Measurements from ENCODE around the gene CPHXL2.
A peak's percentile ranks its signal among the peaks of the same experiment; 100 is the strongest.

Gene CPHXL2

DNA sequence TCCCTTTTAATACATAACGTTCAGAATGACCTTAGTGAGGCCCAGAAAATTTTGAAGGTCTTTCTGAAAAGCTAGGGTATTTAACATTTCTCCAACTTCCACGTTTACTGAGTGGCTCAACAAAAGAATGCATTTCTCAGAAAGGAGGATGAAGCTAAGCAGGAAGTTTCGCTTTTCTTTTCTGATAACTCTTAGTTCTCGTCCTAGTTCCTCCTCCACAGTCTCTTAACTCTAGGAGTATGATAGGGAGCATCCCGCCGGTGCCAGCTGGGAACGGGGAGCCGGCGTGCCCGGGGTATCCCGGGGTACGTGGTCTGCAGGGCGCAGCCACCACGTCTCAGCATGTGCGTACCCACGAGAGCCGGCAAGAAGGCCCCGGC lies 29.7 kb downstream of the CPHXL2 start:
- H3K9me3 ChIP-seq (ENCODE audit: control insufficient read depth, low read length): no peaks in the 10 kb centered on the region
- H2BK15ac ChIP-seq (ENCODE audit: low read depth, poor library complexity, severe bottlenecking): no peak overlapping the region
- H3K4me2 ChIP-seq (ENCODE audit: low read length, poor library complexity, severe bottlenecking): peak overlapping the region; percentile 82
- H3K4ac ChIP-seq (ENCODE audit: low read depth in 1 of 2, low read length in 2 of 2): peak overlapping the region; percentile 19 to 68
- no peak overlapping the region for H2BK120ac ChIP-seq (ENCODE audit: low read depth, low read length)
- H4K91ac ChIP-seq (ENCODE audit: low read length): peak overlapping the region; percentile 90
- DNase-seq: no peak
- H4K8ac ChIP-seq (ENCODE audit: low read length): peak overlapping the region; percentile 98
- no peaks in the 10 kb centered on the region for H3K27me3 ChIP-seq (ENCODE audit: control insufficient read depth in 1 of 2, insufficient read depth in 1 of 2, low read length in 2 of 2)
- H3K36me3 ChIP-seq (ENCODE audit: control insufficient read depth in 1 of 2, insufficient read depth in 2 of 2, low read depth in 1 of 2, low read length in 2 of 2): peaks cover 12 to 30% of the 10 kb centered on the region in 2 experiments
- peaks cover 17% of the 10 kb centered on the region for H3K4me1 ChIP-seq (ENCODE audit: control insufficient read depth, insufficient read depth, low read depth, low read length)
- H2BK12ac ChIP-seq (ENCODE audit: low read length in 2 of 2): no peak overlapping the region
- peak overlapping the region; percentile 100 for H3K9ac ChIP-seq (ENCODE audit: low read length)
- H3K14ac ChIP-seq (ENCODE audit: low read length in 2 of 2): peak overlapping the region in 1 of 2 experiments; percentile 3
- no peak overlapping the region for H3K23ac ChIP-seq (ENCODE audit: low read length in 2 of 2)
- no peak overlapping the region for H2AFZ ChIP-seq (ENCODE audit: low read depth, low read length)
- no peak overlapping the region for H2AK5ac ChIP-seq (ENCODE audit: low read length, severe bottlenecking)
- peaks cover 4% of the 10 kb centered on the region for H3K79me1 ChIP-seq (replicated peaks; ENCODE audit: low read length, poor library complexity, severe bottlenecking)
- WGBS: 0% methylated on average over 17 of the region's 18 CpGs
- H3K27ac ChIP-seq (ENCODE audit: low read length, poor library complexity, severe bottlenecking): peak overlapping the region; percentile 80
- H2BK5ac ChIP-seq (ENCODE audit: low read depth, low read length, poor library complexity, severe bottlenecking): peak overlapping the region; percentile 69
- H3K4me3 ChIP-seq (ENCODE audit: insufficient read depth in 1 of 2, low read depth in 1 of 2, low read length in 2 of 2): peak overlapping the region; percentile 87 to 99
- peak overlapping the region; percentile 73 to 96 for H3K18ac ChIP-seq (ENCODE audit: low read depth in 1 of 2, low read length in 2 of 2)

DNA sequence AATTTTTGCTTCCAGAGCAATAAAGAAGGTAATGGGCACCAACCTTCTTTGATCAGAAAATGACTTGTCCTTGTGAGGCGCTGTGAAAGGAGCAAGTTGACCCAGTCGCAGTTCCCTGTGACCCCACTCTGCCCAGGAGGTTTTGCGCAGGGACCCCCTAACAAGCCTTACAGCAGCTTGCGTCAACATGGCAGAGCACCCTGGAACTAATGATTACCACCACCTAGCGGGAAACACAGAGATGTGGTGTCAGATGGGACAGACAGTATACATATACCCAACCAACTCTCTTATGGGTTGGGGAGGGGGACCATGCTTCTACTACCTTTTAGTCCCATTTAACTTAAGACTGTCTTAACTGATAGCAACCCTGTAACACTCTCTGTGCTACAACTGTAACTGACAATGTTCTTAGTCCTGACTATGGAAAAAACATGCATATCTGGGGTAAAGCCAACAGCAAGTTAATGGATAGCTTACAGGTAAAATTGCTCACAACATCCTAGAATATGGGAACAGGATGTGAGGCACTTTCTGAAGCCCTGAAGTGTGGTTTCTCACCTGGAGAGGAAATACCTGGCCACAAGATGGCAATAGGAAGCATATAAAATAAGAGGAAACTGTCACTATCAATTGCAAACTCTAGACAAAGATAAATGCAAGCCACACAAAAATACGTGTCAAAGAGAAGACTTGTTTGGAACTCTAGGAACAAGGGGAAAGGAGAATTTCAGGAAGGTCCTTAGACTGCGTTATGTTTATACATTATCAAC lies 32.4 kb downstream of the CPHXL2 start:
- Histone ChIP-seq H2BK5ac (ENCODE audit: low read depth, low read length, poor library complexity, severe bottlenecking) (no peak overlapping the region), H3K4me1 (ENCODE audit: control insufficient read depth, insufficient read depth, low read depth, low read length) (peaks cover 11% of the 10 kb centered on the region), H3K79me1 (replicated peaks; ENCODE audit: low read length, poor library complexity, severe bottlenecking) (peaks cover 24% of the 10 kb centered on the region), H3K14ac (ENCODE audit: low read length in 2 of 2) (no peak overlapping the region), H2BK12ac (ENCODE audit: low read length in 2 of 2) (no peak overlapping the region), H3K4me2 (ENCODE audit: low read length, poor library complexity, severe bottlenecking) (no peak overlapping the region), H3K18ac (ENCODE audit: low read depth in 1 of 2, low read length in 2 of 2) (no peak overlapping the region), H3K9me3 (ENCODE audit: control insufficient read depth, low read length) (no peaks in the 10 kb centered on the region), H4K91ac (ENCODE audit: low read length) (no peak overlapping the region), H3K36me3 (ENCODE audit: control insufficient read depth in 1 of 2, insufficient read depth in 2 of 2, low read depth in 1 of 2, low read length in 2 of 2) (peaks cover 30 to 55% of the 10 kb centered on the region in 2 experiments), H4K8ac (ENCODE audit: low read length) (no peak overlapping the region), H3K9ac (ENCODE audit: low read length) (peak overlapping the region; percentile 40), H2BK15ac (ENCODE audit: low read depth, poor library complexity, severe bottlenecking) (no peak overlapping the region), H2AK5ac (ENCODE audit: low read length, severe bottlenecking) (no peak overlapping the region), H3K23ac (ENCODE audit: low read length in 2 of 2) (no peak overlapping the region), H2AFZ (ENCODE audit: low read depth, low read length) (no peak overlapping the region), H3K27ac (ENCODE audit: low read length, poor library complexity, severe bottlenecking) (no peak overlapping the region), H2BK120ac (ENCODE audit: low read depth, low read length) (no peak overlapping the region), H3K4me3 (ENCODE audit: insufficient read depth in 1 of 2, low read depth in 1 of 2, low read length in 2 of 2) (no peak overlapping the region), H3K4ac (ENCODE audit: low read depth in 1 of 2, low read length in 2 of 2) (no peak overlapping the region), H3K27me3 (ENCODE audit: control insufficient read depth in 1 of 2, insufficient read depth in 1 of 2, low read length in 2 of 2) (no peaks in the 10 kb centered on the region)
- 96% methylated on average over 5 of the region's 7 CpGs for WGBS
- no peak for DNase-seq

DNA sequence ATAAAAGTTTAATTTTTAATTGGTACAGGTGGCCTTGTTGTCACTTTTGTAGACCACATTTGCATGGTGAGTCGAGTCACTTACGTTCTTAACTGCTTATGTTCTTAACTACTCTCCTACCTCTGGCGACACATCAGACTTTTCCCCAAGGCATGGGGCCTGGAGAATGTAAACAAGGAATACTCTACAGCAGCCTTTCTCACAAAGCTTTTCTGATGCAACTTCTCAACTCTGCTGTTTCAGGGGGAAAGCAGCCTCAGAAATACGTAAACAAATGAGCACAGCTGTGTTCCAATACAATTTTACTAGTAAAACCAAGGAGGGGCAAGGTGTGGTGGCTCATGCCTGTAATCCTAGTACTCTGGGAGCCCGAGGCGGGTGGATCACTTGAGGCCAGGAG lies 36.2 kb downstream of the CPHXL2 start:
- Histone ChIP-seq H3K27me3 (ENCODE audit: control insufficient read depth in 1 of 2, insufficient read depth in 1 of 2, low read length in 2 of 2) (no peaks in the 10 kb centered on the region), H2AK5ac (ENCODE audit: low read length, severe bottlenecking) (no peak overlapping the region), H2BK5ac (ENCODE audit: low read depth, low read length, poor library complexity, severe bottlenecking) (no peak overlapping the region), H3K4me2 (ENCODE audit: low read length, poor library complexity, severe bottlenecking) (no peak overlapping the region), H3K36me3 (ENCODE audit: control insufficient read depth in 1 of 2, insufficient read depth in 2 of 2, low read depth in 1 of 2, low read length in 2 of 2) (peaks cover 31 to 85% of the 10 kb centered on the region in 2 experiments), H3K4me1 (ENCODE audit: control insufficient read depth, insufficient read depth, low read depth, low read length) (peaks cover 4% of the 10 kb centered on the region), H3K27ac (ENCODE audit: low read length, poor library complexity, severe bottlenecking) (no peak overlapping the region), H2BK120ac (ENCODE audit: low read depth, low read length) (no peak overlapping the region), H3K18ac (ENCODE audit: low read depth in 1 of 2, low read length in 2 of 2) (no peak overlapping the region), H3K4ac (ENCODE audit: low read depth in 1 of 2, low read length in 2 of 2) (no peak overlapping the region), H2BK15ac (ENCODE audit: low read depth, poor library complexity, severe bottlenecking) (no peak overlapping the region), H2BK12ac (ENCODE audit: low read length in 2 of 2) (no peak overlapping the region), H3K4me3 (ENCODE audit: insufficient read depth in 1 of 2, low read depth in 1 of 2, low read length in 2 of 2) (no peak overlapping the region), H4K91ac (ENCODE audit: low read length) (no peak overlapping the region), H4K8ac (ENCODE audit: low read length) (peak overlapping the region; percentile 39), H3K9ac (ENCODE audit: low read length) (no peak overlapping the region), H3K23ac (ENCODE audit: low read length in 2 of 2) (no peak overlapping the region), H2AFZ (ENCODE audit: low read depth, low read length) (no peak overlapping the region), H3K9me3 (ENCODE audit: control insufficient read depth, low read length) (no peaks in the 10 kb centered on the region), H3K14ac (ENCODE audit: low read length in 2 of 2) (no peak overlapping the region), H3K79me1 (replicated peaks; ENCODE audit: low read length, poor library complexity, severe bottlenecking) (peaks cover 37% of the 10 kb centered on the region)
- WGBS: 65% methylated on average over 6 of the region's 6 CpGs
- peak; percentile 92 for DNase-seq

DNA sequence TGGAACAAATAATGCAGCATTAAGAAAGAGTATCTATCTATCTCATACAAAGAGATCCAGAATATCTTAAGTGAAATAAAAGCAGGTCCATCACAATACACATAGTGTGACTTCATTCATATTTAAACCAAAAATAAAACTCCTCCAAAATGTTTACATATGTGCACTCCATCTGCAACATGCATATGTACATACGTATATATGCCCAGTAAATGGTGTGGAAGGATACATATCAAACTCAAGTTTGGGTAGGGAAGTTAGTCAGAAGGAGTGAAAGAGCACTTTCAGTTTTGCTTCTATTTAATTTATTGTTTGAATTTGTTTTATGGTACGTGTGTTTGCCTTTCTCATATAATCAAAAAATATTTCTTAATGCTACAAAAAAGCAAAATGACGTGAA lies 41.8 kb downstream of the CPHXL2 start:
- no peak overlapping the region for H4K91ac ChIP-seq (ENCODE audit: low read length)
- no peak overlapping the region for H3K4me2 ChIP-seq (ENCODE audit: low read length, poor library complexity, severe bottlenecking)
- WGBS: 100% methylated on average over 2 of the region's 3 CpGs
- H2BK15ac ChIP-seq (ENCODE audit: low read depth, poor library complexity, severe bottlenecking): no peak overlapping the region
- no peak overlapping the region for H2BK5ac ChIP-seq (ENCODE audit: low read depth, low read length, poor library complexity, severe bottlenecking)
- no peaks in the 10 kb centered on the region for H3K27me3 ChIP-seq (ENCODE audit: control insufficient read depth in 1 of 2, insufficient read depth in 1 of 2, low read length in 2 of 2)
- no peak overlapping the region for H3K4me3 ChIP-seq (ENCODE audit: insufficient read depth in 1 of 2, low read depth in 1 of 2, low read length in 2 of 2)
- H3K4me1 ChIP-seq (ENCODE audit: control insufficient read depth, insufficient read depth, low read depth, low read length): no peaks in the 10 kb centered on the region
- no peak overlapping the region for H3K23ac ChIP-seq (ENCODE audit: low read length in 2 of 2)
- H2BK12ac ChIP-seq (ENCODE audit: low read length in 2 of 2): no peak overlapping the region
- peaks cover 44 to 87% of the 10 kb centered on the region in 2 experiments for H3K36me3 ChIP-seq (ENCODE audit: control insufficient read depth in 1 of 2, insufficient read depth in 2 of 2, low read depth in 1 of 2, low read length in 2 of 2)
- no peak overlapping the region for H4K8ac ChIP-seq (ENCODE audit: low read length)
- H3K18ac ChIP-seq (ENCODE audit: low read depth in 1 of 2, low read length in 2 of 2): no peak overlapping the region
- DNase-seq: no peak
- peaks cover 38% of the 10 kb centered on the region for H3K79me1 ChIP-seq (replicated peaks; ENCODE audit: low read length, poor library complexity, severe bottlenecking)
- H2AFZ ChIP-seq (ENCODE audit: low read depth, low read length): no peak overlapping the region
- H3K9me3 ChIP-seq (ENCODE audit: control insufficient read depth, low read length): no peaks in the 10 kb centered on the region
- no peak overlapping the region for H2AK5ac ChIP-seq (ENCODE audit: low read length, severe bottlenecking)
- no peak overlapping the region for H3K9ac ChIP-seq (ENCODE audit: low read length)
- H3K4ac ChIP-seq (ENCODE audit: low read depth in 1 of 2, low read length in 2 of 2): no peak overlapping the region
- H3K14ac ChIP-seq (ENCODE audit: low read length in 2 of 2): no peak overlapping the region
- no peak overlapping the region for H2BK120ac ChIP-seq (ENCODE audit: low read depth, low read length)
- no peak overlapping the region for H3K27ac ChIP-seq (ENCODE audit: low read length, poor library complexity, severe bottlenecking)

All from mesenchymal stem cell (in vitro differentiated cells and primary cell).